Activated CD8-positive, alpha-beta memory T cell treated with anti-CD3 and anti-CD28 coated beads, Interleukin-2, amount 50 U/mL, for 4 hours (primary cell): Measurements from ENCODE around the gene ZC3H18.

Experiments
- DNase-seq: peaks from one replicate; pipeline ENCODE4 v3.0.0-alpha.2; 2020

ZC3H18 gene

GRCh38 chr16:88569985-88570690 is at the start of gene ZC3H18:
Gene ZC3H18, plus strand, starts transcription at chr16:88570403. Its CDS starts 6,721 bp downstream, at chr16:88577124.
- peak; percentile 99 for DNase-seq

DNA sequence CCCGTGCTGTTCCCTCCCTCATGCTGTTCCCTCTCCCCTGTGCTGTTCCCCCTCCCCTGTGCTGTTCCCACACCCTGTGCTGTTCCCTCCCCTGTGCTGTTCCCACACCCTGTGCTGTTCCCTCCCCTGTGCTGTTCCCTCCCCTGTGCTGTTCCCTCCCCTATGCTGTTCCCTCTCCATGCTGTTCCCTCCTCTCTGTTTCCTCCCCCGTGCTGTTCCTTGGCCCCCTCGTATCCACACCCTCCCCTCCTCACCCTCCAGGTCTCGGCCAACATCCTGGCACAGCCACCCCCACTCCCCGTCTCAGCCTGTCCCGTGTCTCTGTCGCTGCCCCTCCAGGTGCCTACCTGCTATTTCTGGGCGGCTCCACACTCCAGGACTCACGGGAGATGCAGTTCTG is 48.5 kb upstream of the ZC3H18 start:
- DNase-seq = no peak

GRCh38 chr16:88522276-88522949 is 47.8 kb upstream of the ZC3H18 start:
- DNase-seq = no peak

DNA sequence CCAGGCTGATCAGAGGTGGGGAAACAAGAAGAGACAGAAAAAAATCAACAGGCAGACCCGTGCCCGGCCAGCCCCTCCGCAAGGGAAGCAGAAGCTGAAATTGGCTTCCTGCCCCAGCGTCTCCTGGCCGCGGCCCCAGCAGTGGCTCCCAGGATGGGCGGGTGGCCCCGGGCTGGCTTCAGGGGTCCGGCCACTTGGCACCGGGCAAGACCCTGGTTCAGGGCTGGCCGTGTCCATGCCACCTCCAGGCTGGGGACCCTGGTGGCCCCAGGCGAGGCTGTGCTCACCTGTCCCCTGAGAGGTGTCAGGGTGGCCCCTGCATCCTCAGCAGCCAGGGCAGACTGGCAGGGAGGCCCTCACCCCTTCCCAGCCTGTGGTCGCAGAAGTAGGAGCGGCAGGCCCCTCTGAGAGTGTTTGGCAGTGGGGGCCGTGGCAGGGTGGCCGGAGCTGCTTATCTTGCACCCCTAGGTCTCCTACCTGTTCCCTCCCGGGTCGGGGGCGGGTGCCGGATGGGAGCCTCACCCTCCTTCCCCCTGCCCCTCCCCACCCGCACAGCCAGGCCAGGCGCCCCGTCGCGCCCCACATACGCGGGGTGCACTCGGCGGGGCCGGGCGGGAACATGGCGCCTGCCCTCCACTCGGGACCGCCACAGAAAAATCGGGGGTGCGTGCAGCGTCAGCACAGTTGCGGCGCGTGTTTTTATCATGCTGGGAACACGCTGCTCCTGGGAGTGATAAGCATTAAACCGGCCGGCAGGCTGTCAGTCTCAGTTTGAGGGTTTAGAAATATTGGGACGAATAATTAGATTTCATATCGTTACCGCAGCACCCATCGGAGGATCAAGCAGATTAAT is 46.7 kb upstream of the ZC3H18 start:
- DNase-seq = no peak

- no peak for DNase-seq
Observed at GRCh38 chr16:88524274-88524972, 45.8 kb upstream of the ZC3H18 start.

- no peak for DNase-seq
Observed at GRCh38 chr16:88524973-88525662, 45.1 kb upstream of the ZC3H18 start.

DNA sequence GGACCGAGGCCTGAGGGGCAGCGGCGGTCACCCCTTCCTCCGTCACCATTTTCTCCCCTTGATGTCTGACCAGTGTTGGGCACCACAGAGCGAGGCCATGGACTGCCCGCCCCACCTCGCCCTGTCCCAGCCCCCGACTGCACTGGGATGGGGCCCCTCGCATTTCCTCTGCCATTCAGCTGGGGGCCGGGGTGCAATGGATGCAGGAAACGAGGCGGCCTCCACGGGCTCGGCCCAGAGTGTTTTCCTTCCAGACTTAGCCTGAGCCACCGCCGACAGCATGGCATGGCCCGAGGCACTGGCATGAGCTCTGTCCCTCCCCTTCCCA is 44.6 kb upstream of the ZC3H18 start:
- DNase-seq = no peak

DNA sequence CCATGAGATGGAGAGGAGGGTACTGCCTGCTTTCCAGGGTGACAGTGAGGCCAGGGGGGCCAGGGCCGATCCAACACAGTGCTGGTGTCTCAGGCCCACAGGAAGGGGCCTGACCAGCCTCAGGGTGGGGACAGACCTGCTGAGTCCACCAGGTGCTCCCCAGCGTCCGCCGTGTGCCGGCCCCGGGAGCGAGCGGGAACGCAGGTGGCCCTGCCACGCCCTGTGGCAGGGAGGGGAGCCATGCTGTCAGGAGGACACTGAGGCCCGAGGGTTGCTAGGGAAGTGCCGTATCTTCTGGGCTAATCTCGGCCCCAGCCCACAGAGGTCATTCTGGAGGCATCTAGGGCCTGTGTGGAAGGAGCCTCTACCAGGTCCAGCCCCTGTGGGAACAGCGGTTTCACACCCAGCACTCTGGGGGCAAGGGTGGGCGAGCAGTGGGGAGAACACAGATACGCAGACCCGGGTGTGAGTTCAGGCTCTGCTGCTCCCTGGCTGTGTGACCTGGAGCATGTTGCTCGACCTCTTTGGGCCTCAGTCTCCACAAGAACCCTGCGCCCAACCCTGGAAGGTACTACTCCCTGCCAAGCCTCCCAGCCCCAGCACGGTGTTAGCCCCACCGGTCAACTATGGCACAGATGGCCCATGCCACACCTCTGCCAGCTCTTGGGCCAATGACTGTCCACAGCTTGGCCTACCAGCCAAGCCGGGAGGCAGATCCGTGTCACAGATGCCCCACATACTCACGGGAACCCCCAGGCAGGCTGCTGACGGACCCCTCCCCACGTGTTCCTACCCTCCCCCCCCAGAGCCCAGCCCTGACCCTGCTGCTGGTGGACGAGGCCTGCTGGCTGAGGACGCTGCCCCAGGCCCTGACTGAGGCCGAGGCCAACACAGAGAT is 43.9 kb upstream of the ZC3H18 start:
- no peak for DNase-seq

DNA sequence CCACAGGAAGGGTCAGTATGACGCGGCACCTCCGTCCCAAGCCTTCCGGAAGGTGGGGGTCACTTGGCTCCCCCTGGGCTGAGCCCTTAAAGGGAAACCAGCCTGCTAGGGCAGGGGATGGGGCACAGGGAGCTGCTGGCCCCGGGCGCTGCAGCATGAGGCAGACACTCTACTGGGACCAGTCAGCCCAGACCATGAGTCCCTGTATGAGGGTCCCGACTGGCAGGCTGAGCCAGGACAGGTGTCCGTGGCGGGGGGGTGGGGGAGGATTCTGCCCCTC is 43.4 kb upstream of the ZC3H18 start:
- DNase-seq = no peak

DNA sequence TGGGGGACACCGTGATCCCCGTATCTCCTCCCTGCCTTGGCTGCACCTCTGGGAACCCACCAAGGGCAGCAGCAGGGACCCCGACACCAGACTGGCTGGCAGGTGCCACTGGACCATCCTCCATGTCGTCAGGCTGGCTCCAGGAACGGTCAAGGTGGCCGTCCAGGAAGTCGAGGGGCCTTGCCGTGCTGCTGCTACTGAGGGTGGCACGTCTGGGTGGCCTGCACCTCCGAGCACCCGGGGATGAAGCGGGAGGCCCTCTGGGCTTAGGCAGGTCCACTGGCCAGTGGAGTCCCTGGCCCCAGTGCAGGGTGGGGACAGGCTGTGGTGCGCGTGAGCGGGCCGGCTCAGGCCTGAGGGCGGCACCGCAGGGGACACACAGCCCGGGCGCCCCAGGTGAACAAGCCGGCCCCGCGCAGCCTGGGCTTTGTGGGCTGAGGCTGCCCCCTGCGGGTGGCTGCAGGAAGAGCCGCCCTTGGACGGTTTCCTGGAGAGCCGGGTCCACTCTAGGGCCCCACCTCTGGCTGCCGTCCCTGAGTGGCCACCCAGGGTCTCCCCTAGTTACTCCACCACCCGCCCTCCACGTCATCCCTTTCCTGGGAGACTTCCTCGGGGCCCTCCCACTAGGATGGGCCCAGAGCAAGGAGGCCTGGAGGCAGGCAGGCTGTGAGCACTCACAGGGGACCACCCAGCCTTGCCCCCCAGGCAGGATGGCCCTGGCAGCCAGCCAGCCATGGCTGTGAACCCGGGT is 42.8 kb upstream of the ZC3H18 start:
- peak; percentile 69 for DNase-seq

- DNase-seq = no peak
Observed at GRCh38 chr16:88527937-88528743, 42.1 kb upstream of the ZC3H18 start.

- DNase-seq = no peak
Observed at GRCh38 chr16:88528902-88529318, 41.3 kb upstream of the ZC3H18 start.

DNA sequence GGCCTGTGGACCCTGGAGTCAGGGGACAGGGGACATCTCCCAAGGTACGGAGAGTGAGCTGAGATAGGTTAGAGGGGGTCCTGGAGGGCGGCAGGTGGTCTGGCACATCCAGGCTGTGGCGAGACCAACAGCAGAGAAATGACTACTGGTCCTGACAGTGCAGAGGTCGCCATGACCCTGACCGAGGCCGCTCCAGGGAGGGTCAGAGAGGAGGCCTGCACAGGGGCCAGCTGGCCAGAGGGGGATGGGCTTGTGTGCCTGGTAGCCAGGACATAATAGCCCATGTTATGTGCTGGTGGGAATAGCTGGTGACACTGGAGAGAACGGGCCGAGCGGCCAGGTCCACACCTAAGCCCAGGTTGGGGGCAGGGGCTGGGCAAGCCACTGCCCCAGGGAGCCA is 40.6 kb upstream of the ZC3H18 start:
- no peak for DNase-seq

DNA sequence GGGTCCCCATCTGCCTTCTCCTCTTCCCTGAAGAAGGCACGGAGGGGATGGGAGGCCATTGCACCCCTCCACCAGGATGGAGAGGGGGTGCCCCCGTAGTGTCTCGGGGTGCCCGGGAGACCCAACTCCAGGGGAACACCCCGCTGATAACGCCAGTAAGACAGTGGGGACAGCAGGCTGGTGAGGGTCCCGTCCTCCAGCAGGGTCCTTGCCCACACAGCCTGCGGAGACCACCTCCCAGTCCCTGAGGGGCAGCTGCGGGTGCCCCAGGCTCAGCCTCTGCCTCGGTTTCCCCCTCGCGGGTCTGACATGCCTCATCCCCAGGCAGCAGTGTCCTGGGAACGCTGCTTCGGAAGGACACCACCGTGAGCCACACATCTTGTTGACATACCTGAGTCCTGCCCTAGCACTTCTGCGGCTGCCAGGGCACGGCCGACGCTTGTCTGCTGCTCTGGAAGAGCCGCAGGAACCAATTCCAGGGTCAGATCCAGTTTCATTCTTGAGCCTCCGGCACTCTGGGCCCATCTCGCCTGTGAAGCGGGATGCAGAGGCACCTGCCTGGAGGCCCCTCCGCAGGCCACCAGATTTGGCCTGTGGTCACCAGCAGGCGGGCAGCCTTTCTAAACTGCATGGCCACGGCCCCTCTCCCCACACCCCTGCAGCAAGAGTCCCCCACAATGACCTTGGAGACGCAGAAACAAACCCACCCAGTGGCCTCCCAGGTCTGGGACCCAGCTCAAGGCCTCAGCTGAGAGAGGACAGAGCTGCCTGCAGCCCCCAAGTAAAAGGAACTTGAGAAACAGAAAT is 39.9 kb upstream of the ZC3H18 start:
- no peak for DNase-seq

DNA sequence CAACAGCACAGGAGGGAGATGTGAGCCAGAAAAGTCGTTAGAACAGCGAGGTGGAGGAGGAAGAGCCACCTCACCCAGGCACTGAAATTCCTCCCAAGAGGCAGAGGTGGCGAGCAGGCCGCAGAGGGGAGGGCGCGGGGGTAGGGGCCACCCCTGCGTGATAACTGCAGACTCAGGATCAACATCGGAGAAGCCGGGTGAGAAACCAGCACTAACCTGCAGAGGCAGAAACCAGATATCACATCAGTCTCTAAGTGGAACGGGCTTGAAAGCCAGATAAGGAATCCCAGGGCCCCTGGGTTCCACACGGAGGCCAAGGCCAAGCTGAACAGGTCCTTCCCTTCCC is 39.4 kb upstream of the ZC3H18 start:
- no peak for DNase-seq

GRCh38 chr16:88531346-88531745 is 38.9 kb upstream of the ZC3H18 start:
- no peak for DNase-seq

DNA sequence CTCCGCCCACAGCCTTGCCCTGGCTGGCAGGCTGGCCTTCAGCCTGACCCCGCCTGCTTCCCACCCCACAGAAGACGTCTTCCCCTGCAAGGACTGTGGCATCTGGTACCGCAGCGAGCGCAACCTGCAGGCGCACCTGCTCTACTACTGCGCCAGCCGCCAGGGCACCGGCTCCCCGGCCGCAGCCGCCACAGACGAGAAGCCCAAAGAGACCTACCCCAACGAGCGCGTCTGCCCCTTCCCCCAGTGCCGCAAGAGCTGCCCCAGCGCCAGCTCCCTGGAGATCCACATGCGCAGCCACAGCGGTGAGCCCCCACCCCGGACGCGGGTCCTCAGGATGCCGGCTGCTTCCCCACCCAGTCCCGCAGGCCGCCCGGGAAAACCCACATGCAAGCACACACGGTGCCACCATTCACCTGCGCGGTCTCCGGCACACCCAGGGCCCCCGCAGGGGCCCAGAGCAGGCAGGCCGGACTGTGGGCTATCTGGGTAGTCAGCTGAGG is 38.2 kb upstream of the ZC3H18 start:
- DNase-seq = no peak

- no peak for DNase-seq
Observed at GRCh38 chr16:88532434-88533241, 37.6 kb upstream of the ZC3H18 start.
